GM23248 (cell line): ENCODE data around the gene ETV1.

Experiments used
- EZH2 ChIP-seq: fragments of 200-600 bp; sonication (generic); IDR thresholded peaks from 2 replicates; pipeline ENCODE4 v1.6.1; 2018; ENCODE audit warnings: antibody characterized with exemption, mild to moderate bottlenecking; ENCODE audit not compliant: insufficient read depth, poor library complexity, severe bottlenecking
- EZH2phosphoT487 ChIP-seq: fragments of 200-600 bp; sonication (generic); IDR thresholded peaks from 2 replicates; pipeline ENCODE4 v1.6.1; 2018; ENCODE audit warnings: antibody characterized with exemption, moderate library complexity, mild to moderate bottlenecking, low read depth; ENCODE audit not compliant: insufficient read depth

GRCh38 chr7:13933536-13933935 lies 55.9 kb downstream of the ETV1 start:
- no peak for TF ChIP-seq EZH2
- TF ChIP-seq EZH2phosphoT487 = no peak
